Anterior cingulate cortex (tissue), 58 donors: Measurements from ENCODE around the gene FBXW12.
"Not testable (repeated sequence)": the region's sequence is repeated elsewhere in the genome, so short reads cannot be mapped to it uniquely, and the experiment has no call there.

Experiments
- DNase-seq, 58 donors: peaks; one replicate each; lab custom pipeline; 2025; lab: John Stamatoyannopoulos, UW

Gene FBXW12

DNA sequence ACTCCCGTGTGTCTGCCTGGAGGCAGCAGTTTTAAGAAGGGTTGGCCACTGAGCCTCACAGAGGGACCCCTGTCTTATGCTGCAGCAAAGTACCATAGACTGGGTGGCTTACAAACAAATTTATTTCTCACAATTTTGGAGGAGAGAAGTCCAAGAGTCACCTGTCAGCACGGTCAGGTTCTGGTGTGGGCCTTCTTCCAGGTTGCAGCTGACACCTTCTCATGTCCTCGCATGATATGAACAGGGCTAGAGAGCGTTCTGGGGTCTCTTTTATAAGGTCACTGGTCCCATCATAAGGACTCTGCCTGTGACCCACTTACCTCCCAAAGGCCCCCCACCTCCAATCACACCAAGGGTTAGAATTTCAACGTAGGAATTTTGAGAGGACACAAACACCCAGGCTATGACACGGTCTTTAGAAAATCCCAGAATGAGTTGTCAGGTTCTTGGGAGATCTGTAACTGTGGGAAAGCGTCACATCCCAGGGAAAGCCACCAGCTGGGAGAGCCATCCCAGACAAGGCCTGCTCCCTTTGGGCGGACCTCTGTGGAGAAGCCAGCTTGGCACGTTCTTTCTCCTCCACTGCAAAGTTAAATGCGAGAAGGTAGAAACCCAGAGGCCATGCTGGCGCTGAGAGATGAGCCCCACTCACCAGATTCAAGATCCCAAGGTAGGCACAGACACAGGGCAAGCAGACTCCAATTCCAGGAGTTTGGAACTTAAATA lies at the start of gene FBXW12:
Gene FBXW12, plus strand, starts transcription at position 569 of the 726 bp plus-strand sequence. CDS start 549 bp downstream, outside the sequence.
- DNase-seq, result no peak

GRCh38 chr3:48331706-48332435 lies 40.1 kb upstream of the FBXW12 start:
- DNase-seq, result not testable (repeated sequence)

GRCh38 chr3:48333346-48334245 lies 38.4 kb upstream of the FBXW12 start, which contains the start of gene SPINK8:
TSS of gene SPINK8 (minus strand) at chr3:48333661. CDS start at chr3:48328341, 5,320 bp downstream.
- DNase-seq, result not testable (repeated sequence)

DNA sequence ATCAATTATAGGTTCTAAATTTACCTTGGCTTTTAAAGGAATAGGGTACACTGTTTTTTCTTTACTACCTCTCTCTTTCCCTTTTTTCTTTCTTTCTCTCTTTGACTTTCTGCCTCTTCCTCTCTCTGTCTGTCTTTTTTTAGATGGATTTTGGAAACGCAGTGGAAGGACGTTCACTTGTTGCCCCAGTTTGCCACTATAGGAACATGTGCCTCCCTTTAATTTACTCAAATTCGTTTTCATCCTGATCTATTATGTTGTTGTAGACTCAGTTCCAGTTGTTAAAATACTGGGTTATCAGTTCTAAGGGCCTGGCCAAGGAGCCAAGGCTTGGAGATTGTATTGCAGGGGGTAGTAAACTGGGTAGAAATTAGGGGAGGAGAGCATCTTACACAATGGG lies 37.4 kb upstream of the FBXW12 start:
- no peak for DNase-seq

- peak in 4 of 58 donors; percentile 1 to 6 (median 4) for DNase-seq
These were observed 36.7 kb upstream of the FBXW12 start for GRCh38 chr3:48335286-48335685.

GRCh38 chr3:48337536-48337935 lies 34.5 kb upstream of the FBXW12 start:
- DNase-seq, result not testable (repeated sequence)

GRCh38 chr3:48338635-48339034 lies 33.4 kb upstream of the FBXW12 start:
- DNase-seq, result no peak

DNA sequence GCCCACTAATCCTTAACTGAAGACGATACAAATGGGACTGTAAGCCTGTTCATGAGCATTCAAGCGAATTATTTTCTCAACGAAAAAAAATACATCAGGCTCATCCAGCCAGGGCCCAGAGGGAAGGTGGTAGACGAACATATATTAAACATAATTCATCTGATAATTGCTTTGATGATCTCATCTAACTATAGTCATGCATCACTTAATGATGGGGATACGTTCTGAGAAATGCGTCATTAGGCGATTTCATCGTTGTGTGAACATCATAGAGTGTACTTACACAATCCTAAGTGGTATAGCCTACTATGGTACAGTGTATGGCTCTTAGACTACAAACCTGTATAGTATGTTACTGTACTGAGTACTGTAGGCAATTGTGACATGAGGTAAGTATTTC lies 28.6 kb upstream of the FBXW12 start:
- no peak for DNase-seq

GRCh38 chr3:48344867-48345507 lies 27.0 kb upstream of the FBXW12 start:
- DNase-seq, result no peak

- no peak for DNase-seq
These were observed 26.0 kb upstream of the FBXW12 start for GRCh38 chr3:48345946-48346572.

DNA sequence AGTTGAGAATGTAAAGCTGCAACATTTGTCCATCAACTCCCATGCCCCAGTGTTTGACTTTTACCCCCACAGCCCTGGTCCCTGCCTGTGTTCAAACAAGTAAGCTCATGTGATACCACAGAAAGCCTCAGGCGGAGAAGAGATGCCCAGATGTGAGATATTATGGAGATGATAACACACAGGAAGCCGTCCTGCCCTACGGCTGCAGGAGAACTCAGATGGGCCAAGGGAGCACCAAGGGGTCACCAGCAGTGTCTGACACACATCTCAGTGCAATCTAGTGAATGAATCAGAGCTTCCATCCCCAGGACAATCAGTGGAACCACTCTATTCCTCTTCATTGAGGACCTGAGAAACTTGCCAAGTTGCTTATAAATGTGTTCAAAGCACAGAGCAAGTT lies 24.5 kb upstream of the FBXW12 start:
- DNase-seq, result no peak

DNA sequence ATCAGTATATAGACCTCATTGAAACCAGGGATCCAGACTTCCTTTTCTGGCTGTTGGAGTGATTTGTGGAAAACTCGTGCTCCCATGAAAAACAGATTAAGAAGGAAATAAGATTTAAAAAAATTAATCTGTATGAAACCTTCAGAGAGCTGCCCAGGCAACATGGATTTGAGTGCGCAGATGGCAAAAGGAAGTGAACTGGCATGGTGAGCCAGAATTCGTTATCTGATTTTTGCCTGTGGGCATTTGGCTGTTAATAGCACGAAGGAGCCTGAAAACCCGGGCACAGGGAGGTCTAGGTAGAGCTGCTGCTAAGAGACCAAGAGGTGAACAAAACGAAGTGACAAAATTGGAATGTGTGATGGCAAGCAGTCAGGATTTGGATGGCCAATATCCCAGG lies 19.5 kb upstream of the FBXW12 start:
- no peak for DNase-seq

DNA sequence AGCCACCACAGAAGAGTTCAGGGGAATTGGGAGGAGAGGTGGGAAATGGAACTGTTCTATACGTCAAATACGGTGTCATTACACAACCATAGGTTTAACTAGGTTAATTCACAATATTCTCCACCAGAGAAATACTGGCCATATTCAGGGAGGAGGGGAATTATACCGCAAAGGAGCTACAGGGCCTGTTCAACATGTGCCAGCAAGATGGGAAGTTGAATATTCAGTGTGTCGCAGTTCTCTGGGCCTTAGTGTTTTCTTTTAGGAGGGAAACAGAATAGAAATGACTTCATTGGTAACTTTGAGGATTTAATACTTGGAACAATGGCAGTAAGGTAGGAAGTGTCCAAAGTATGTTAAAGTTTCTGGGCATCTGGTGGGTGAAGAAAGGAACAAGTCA lies 18.0 kb upstream of the FBXW12 start:
- DNase-seq, result no peak

DNA sequence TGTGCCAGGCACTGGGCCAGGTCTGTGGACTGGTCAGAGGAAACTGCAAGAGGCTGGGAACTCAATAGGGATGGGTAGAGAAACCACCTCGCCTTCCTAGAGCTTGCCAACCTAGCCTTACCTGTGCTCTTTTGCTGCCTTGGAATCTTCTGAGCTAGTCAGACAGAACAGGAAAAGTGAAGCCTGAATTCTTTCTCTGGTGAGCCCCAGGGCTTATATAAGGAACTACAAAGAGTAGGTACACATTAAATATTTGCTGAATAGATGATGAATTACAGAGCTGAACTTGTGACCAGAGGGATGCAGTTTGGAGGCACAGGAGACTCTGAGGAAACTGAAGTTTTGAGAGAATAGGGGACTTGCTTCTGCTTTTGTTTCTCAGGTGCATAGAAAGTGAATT lies 15.6 kb upstream of the FBXW12 start:
- DNase-seq, result no peak

- DNase-seq, result no peak
These were observed 10.1 kb upstream of the FBXW12 start for GRCh38 chr3:48361928-48362327.

GRCh38 chr3:48364840-48365239 lies 7.2 kb upstream of the FBXW12 start:
- no peak for DNase-seq

DNA sequence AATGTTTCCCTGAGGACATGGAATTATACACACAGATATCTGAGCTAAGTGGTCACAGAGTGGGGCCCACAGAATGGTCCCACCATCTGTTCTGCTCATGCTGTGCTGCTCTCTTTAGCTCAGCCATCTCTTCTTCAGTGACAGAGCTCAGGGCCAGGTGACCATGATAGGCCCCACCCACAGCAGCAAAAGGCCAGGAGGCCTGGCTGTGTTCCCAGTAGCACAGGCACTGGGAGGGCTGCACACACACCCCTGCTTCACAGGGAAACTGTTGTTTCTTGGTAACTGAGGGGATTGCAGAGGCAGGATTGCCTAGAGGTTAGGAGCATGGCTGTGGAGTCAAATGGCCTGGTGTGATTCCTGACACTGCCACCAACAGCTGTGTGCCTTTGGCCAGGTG lies 4.8 kb upstream of the FBXW12 start:
- DNase-seq, result peak in 3 of 58 donors; percentile 1 to 17 (median 7)

DNA sequence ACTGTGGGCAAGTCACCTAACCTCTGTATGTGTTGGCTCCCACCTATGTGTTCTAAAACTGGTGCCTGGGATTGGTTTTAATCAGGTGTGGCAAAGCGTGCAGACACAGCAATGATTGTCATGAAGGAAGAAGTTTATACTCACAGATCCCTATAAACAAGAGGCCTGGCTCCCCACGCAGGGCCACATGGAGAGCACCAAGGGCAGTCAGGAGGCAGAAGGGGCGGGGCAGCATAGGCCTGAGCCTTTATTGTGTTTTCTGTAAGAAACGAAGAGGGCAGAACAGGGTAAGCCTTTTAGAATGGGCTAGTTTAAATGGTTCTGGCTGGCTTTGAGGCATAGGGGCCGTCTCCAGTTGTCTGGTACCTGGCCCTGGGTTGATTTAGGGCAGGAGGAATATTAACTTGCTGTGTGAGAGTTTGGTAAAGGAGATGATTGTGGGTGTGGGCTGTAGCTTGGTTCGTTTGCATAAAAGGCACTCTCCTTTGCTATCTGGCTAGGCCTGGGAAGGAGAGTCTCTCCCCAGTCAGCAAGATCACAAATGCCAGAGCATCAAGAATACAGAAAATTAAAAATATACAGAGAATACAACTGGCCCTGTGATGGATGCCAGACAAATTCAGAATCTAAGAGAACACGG lies 2.2 kb upstream of the FBXW12 start:
- no peak for DNase-seq

DNA sequence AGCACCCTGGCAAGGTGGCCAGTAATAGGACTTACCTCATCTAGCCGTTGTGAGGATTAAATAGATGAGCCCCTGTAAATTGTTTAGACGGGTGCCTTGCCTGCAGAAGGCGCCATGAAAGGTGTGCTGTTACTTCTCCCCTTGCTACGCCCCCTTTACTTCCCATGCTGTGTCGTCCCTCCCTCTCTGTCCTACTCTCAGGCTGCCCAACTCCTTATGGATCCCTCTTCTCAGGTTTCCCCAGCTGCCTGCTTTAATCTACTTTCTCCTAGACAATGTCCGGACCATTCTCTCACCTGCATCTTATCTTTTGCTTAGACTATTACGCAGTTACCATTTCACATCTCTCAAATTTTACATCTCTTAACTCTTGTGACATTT lies 1.7 kb upstream of the FBXW12 start:
- no peak for DNase-seq
